ENCODE measurements around the gene GLG1.

The GLG1 gene

DNA sequence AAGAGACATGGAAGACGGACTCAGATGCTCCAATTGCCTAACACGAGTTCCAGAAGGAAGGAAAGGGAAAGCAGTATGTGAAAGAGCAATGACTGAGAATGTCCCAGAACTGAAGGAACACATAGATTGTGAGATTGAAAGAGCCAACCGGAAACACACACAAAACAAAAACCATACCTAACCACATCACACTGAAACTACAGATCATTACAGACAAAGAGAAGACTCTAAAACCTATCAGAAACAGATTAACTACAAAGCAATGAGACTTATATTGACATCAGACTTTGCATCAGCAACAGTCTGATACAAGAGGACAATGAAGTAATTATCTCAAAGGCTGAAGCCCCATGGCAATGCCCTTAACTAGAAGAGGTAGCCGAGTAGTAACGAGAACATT, 140.0 kb downstream of the GLG1 start:
- no peaks in the 10 kb centered on the region for H3K27me3 ChIP-seq (replicated peaks; ENCODE audit: control insufficient read depth, insufficient read depth, low read length, poor library complexity, severe bottlenecking)
- H3K36me3 ChIP-seq (ENCODE audit: control insufficient read depth, insufficient read depth, low read length) = peaks cover 92% of the 10 kb centered on the region
- no peak for DNase-seq
- no peak overlapping the region for H3K4me3 ChIP-seq (ENCODE audit: insufficient read depth, low read depth, low read length, poor library complexity, severe bottlenecking)
- no peaks in the 10 kb centered on the region for H3K4me1 ChIP-seq (ENCODE audit: control insufficient read depth, insufficient read depth, low read length, poor library complexity, severe bottlenecking)
- H3K9me3 ChIP-seq (ENCODE audit: control insufficient read depth, low read length) = no peaks in the 10 kb centered on the region
- H3K27ac ChIP-seq (ENCODE audit: insufficient read depth, low read length, poor library complexity, severe bottlenecking) = no peak overlapping the region

DNA sequence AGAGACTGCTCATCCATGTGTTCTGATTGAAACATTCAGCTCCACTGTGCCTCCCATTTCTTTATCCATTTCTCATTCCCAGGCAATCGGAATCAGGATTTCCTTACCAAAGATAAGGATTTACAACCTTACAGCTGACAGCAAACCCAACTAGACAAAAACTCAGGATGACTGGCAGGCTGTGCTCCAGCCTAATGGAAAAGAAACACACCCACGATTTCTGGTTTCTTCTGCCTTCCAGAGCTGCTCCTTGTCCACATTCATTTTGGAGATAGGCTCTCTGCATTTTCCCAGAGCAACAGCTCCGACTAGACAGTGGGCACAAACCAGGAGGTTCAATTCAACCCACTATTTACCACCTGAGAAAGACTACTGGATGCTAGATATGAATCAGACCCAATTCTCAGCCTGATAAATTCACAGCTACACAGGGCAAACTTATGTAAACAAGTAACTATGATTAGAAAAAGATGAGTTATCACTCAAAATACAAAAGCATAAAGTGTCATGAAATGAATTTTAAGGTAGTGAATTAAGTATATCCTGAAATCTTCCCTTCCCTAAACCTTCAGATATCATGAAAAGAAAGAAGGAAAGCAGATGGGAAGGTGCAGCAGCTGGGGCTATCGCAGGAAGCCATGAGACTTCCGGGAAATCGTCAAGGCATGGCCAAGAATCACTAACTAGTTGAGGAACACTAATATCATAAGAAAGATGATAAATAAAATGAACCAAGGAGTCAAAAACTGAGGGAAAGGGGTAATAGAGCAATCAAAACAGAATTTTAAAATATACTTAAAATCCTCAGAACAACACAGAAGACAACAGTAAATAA, 140.8 kb downstream of the GLG1 start:
- Histone ChIP-seq H3K27me3 (replicated peaks; ENCODE audit: control insufficient read depth, insufficient read depth, low read length, poor library complexity, severe bottlenecking) (no peaks in the 10 kb centered on the region), H3K36me3 (ENCODE audit: control insufficient read depth, insufficient read depth, low read length) (peaks cover 89% of the 10 kb centered on the region), H3K4me3 (ENCODE audit: insufficient read depth, low read depth, low read length, poor library complexity, severe bottlenecking) (no peak overlapping the region), H3K9me3 (ENCODE audit: control insufficient read depth, low read length) (no peaks in the 10 kb centered on the region), H3K27ac (ENCODE audit: insufficient read depth, low read length, poor library complexity, severe bottlenecking) (no peak overlapping the region), H3K4me1 (ENCODE audit: control insufficient read depth, insufficient read depth, low read length, poor library complexity, severe bottlenecking) (no peaks in the 10 kb centered on the region)
- DNase-seq = no peak

DNA sequence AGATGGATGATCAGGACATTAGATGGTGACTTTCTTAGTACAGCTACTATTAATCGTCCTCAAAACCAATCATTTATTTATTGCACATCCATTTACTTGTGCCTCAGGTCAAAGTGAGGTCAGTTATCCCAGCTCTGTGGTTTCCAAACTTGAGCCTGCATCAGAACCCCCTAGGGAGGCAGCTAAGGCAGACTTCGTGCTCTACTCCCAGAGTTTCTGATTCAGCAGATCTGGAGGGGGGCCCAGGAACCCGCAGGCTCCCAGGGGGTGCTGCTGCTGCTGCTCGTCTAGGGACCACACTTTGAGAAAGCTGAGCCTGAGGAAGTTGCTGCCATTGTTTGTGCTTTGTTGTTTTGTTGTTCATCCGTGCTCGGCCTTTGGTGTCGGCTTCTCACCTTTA, 141.6 kb downstream of the GLG1 start:
- H3K36me3 ChIP-seq (ENCODE audit: control insufficient read depth, insufficient read depth, low read length) = peaks cover 89% of the 10 kb centered on the region

DNA sequence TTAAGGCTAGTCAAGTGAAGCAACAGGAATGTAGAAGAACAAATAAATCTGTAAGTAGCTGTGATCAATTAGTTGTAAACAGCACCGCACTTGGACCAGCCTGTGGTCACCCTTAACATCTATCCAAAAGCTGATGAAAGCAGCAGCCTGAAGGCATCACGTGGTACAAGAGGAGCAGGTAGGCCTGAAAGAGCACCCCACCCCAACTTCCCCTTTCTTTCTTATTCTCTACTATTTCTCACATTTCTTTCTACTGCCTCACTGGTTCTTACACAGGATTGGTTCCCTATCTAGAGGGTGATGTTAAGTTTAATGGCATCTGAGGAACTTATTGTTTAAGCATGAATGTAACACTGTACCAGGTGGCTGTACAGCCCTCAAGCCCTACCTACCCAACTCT, 143.0 kb downstream of the GLG1 start:
- H3K4me1 ChIP-seq (ENCODE audit: control insufficient read depth, insufficient read depth, low read length, poor library complexity, severe bottlenecking) = no peaks in the 10 kb centered on the region
- H3K36me3 ChIP-seq (ENCODE audit: control insufficient read depth, insufficient read depth, low read length) = peaks cover 87% of the 10 kb centered on the region
- no peak overlapping the region for H3K27ac ChIP-seq (ENCODE audit: insufficient read depth, low read length, poor library complexity, severe bottlenecking)
- no peak for DNase-seq
- H3K27me3 ChIP-seq (replicated peaks; ENCODE audit: control insufficient read depth, insufficient read depth, low read length, poor library complexity, severe bottlenecking) = no peaks in the 10 kb centered on the region
- H3K4me3 ChIP-seq (ENCODE audit: insufficient read depth, low read depth, low read length, poor library complexity, severe bottlenecking) = no peak overlapping the region
- no peaks in the 10 kb centered on the region for H3K9me3 ChIP-seq (ENCODE audit: control insufficient read depth, low read length)

More for the DNA sequence above, 141.6 kb downstream of the GLG1 start:
- Histone ChIP-seq H3K27ac (ENCODE audit: insufficient read depth, low read length, poor library complexity, severe bottlenecking) (no peak overlapping the region), H3K27me3 (replicated peaks; ENCODE audit: control insufficient read depth, insufficient read depth, low read length, poor library complexity, severe bottlenecking) (no peaks in the 10 kb centered on the region), H3K4me1 (ENCODE audit: control insufficient read depth, insufficient read depth, low read length, poor library complexity, severe bottlenecking) (no peaks in the 10 kb centered on the region), H3K4me3 (ENCODE audit: insufficient read depth, low read depth, low read length, poor library complexity, severe bottlenecking) (no peak overlapping the region), H3K9me3 (ENCODE audit: control insufficient read depth, low read length) (no peaks in the 10 kb centered on the region)
- DNase-seq = no peak

DNA sequence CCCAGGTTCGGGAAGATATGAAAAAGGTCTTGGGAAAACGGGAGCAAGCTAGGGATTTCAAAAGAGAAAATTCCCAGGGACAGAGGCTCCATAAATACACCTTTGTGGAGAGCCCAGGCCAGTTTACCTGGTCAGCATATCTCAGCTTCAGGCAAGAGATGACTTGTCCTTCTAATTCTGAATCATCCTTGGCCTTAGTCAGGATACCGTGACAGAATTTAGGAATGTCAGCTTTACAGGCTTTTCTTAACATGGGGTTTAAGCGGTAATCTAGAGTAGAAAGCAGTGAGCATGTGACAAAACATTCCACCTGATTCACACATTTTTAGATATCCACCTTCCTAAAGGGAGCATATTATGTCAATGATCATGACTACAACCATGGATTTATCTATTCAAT, 144.6 kb downstream of the GLG1 start:
- no peaks in the 10 kb centered on the region for H3K4me1 ChIP-seq (ENCODE audit: control insufficient read depth, insufficient read depth, low read length, poor library complexity, severe bottlenecking)
- H3K4me3 ChIP-seq (ENCODE audit: insufficient read depth, low read depth, low read length, poor library complexity, severe bottlenecking) = no peak overlapping the region
- H3K36me3 ChIP-seq (ENCODE audit: control insufficient read depth, insufficient read depth, low read length) = peaks cover 90% of the 10 kb centered on the region
- H3K9me3 ChIP-seq (ENCODE audit: control insufficient read depth, low read length) = no peaks in the 10 kb centered on the region
- H3K27ac ChIP-seq (ENCODE audit: insufficient read depth, low read length, poor library complexity, severe bottlenecking) = no peak overlapping the region
- H3K27me3 ChIP-seq (replicated peaks; ENCODE audit: control insufficient read depth, insufficient read depth, low read length, poor library complexity, severe bottlenecking) = no peaks in the 10 kb centered on the region
- DNase-seq = no peak

DNA sequence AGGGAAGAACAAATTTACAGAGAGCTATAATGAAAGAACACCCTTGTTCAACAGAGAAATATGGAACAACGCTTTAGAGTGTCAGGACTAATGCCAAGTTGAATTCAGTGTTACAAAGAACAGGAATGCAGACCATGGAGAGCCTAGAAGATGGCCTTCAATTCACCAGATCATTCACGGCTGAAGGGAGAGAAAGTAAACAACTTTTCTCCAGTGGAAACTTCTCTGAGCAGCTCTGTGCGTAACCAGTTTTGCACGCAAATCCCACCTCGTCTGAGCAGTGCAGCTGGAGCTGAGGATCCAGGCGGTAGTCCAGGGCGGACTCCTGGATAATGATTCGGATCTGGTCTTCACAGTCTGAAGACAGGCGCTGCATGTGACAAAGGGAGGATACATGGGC, 145.1 kb downstream of the GLG1 start:
- Histone ChIP-seq H3K4me1 (ENCODE audit: control insufficient read depth, insufficient read depth, low read length, poor library complexity, severe bottlenecking) (no peaks in the 10 kb centered on the region), H3K4me3 (ENCODE audit: insufficient read depth, low read depth, low read length, poor library complexity, severe bottlenecking) (no peak overlapping the region), H3K27ac (ENCODE audit: insufficient read depth, low read length, poor library complexity, severe bottlenecking) (no peak overlapping the region), H3K27me3 (replicated peaks; ENCODE audit: control insufficient read depth, insufficient read depth, low read length, poor library complexity, severe bottlenecking) (no peaks in the 10 kb centered on the region), H3K9me3 (ENCODE audit: control insufficient read depth, low read length) (no peaks in the 10 kb centered on the region), H3K36me3 (ENCODE audit: control insufficient read depth, insufficient read depth, low read length) (peaks cover 89% of the 10 kb centered on the region)
- no peak for DNase-seq

DNA sequence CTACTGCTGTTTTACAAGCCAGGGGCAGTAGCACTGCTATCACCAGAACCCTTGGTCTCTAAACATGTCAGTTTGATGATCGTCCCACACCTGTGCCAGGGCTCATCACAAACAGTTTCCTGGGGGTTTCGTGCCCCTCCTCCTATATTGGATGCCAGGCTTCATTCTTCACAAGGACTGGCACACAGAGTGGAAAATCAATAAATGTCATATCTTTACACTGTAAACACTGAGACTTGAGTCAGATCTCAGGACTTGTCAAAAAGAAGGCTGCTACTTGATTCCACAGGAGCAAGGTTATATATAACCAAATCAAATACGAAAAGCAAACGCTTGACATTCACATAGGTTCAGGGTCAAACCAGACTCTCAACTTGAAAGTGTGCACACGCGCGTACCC, 146.4 kb downstream of the GLG1 start:
- H3K4me3 ChIP-seq (ENCODE audit: insufficient read depth, low read depth, low read length, poor library complexity, severe bottlenecking) = no peak overlapping the region
- no peak for DNase-seq
- no peaks in the 10 kb centered on the region for H3K27me3 ChIP-seq (replicated peaks; ENCODE audit: control insufficient read depth, insufficient read depth, low read length, poor library complexity, severe bottlenecking)
- H3K4me1 ChIP-seq (ENCODE audit: control insufficient read depth, insufficient read depth, low read length, poor library complexity, severe bottlenecking) = no peaks in the 10 kb centered on the region
- peaks cover 89% of the 10 kb centered on the region for H3K36me3 ChIP-seq (ENCODE audit: control insufficient read depth, insufficient read depth, low read length)
- no peak overlapping the region for H3K27ac ChIP-seq (ENCODE audit: insufficient read depth, low read length, poor library complexity, severe bottlenecking)
- H3K9me3 ChIP-seq (ENCODE audit: control insufficient read depth, low read length) = no peaks in the 10 kb centered on the region

DNA sequence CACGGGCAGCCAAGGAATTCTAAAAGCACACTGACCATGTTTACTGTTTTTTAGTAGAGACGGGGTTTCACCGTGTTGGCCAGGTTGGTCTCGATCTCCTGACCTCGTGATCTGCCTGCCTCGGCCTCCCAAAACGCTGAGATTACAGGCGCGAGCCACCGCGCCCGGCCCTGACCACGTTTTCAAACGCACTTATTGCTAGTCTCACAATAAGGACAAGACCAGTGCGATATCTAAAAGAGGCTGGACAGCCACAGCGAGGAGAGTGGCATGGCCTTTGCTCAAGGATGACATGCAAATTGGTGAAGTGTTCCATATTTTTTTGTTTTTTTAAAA, 150.7 kb downstream of the GLG1 start:
- Histone ChIP-seq H3K4me1 (ENCODE audit: control insufficient read depth, insufficient read depth, low read length, poor library complexity, severe bottlenecking) (no peaks in the 10 kb centered on the region), H3K27ac (ENCODE audit: insufficient read depth, low read length, poor library complexity, severe bottlenecking) (no peak overlapping the region), H3K9me3 (ENCODE audit: control insufficient read depth, low read length) (no peaks in the 10 kb centered on the region), H3K4me3 (ENCODE audit: insufficient read depth, low read depth, low read length, poor library complexity, severe bottlenecking) (no peak overlapping the region), H3K36me3 (ENCODE audit: control insufficient read depth, insufficient read depth, low read length) (peaks cover 79% of the 10 kb centered on the region), H3K27me3 (replicated peaks; ENCODE audit: control insufficient read depth, insufficient read depth, low read length, poor library complexity, severe bottlenecking) (no peaks in the 10 kb centered on the region)
- DNase-seq = no peak

DNA sequence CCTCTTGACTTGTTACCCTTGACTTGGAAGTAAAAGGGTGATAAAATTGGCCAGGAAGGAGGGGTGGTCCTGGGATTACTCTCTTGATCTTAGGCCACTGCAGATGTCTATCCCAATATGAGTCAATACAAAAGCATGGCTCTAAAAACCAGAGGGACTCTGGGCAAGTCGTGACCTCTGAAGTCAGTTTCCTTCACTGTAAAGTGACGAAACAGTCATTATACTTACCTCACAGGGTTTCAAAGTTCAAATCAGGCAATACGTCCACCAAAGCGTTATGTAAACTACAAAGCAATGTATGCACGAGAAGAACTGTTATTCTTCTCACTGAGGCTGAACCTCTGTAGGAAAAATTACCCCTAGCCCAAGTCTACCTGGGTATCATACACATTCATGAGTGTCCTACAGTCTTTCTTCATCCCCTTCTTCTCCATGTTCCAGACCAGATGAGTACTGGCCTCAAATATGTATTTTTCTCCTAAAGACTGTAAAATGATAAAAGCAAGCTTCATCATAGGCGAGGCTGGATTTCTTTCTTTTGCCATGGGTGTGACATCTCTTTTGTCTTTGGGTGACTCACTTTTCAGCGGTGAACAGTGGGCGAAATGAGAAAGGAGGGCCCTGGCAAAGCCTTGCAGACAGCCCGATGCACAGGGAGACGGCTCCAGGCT, 151.2 kb downstream of the GLG1 start:
- H3K36me3 ChIP-seq (ENCODE audit: control insufficient read depth, insufficient read depth, low read length) = peaks cover 80% of the 10 kb centered on the region

DNA sequence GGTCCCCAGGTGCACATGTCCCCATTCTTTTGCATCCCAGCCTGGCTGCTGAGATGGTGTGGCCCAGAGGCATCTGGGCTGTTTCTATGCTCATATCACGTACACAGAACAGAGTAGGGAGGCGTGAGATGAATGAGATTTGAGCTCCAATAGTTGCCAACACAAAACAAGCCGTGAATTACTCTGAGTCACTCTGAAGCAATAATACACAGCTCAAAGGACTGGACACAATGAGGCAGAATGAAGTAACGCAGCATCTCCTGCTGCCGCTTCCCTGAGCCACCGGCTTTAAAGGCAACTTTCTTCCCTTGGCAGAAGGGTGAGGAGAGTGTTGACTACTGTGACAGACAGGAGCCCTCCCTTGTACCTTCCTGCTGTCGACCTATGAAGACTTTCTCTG, 151.7 kb downstream of the GLG1 start:
- Histone ChIP-seq H3K4me1 (ENCODE audit: control insufficient read depth, insufficient read depth, low read length, poor library complexity, severe bottlenecking) (no peaks in the 10 kb centered on the region), H3K9me3 (ENCODE audit: control insufficient read depth, low read length) (no peaks in the 10 kb centered on the region), H3K36me3 (ENCODE audit: control insufficient read depth, insufficient read depth, low read length) (peaks cover 77% of the 10 kb centered on the region), H3K27ac (ENCODE audit: insufficient read depth, low read length, poor library complexity, severe bottlenecking) (no peak overlapping the region), H3K27me3 (replicated peaks; ENCODE audit: control insufficient read depth, insufficient read depth, low read length, poor library complexity, severe bottlenecking) (no peaks in the 10 kb centered on the region), H3K4me3 (ENCODE audit: insufficient read depth, low read depth, low read length, poor library complexity, severe bottlenecking) (no peak overlapping the region)
- DNase-seq = no peak

More for the DNA sequence above, 151.2 kb downstream of the GLG1 start:
- DNase-seq = no peak
- H3K27me3 ChIP-seq (replicated peaks; ENCODE audit: control insufficient read depth, insufficient read depth, low read length, poor library complexity, severe bottlenecking) = no peaks in the 10 kb centered on the region
- H3K4me3 ChIP-seq (ENCODE audit: insufficient read depth, low read depth, low read length, poor library complexity, severe bottlenecking) = no peak overlapping the region
- H3K4me1 ChIP-seq (ENCODE audit: control insufficient read depth, insufficient read depth, low read length, poor library complexity, severe bottlenecking) = no peaks in the 10 kb centered on the region
- H3K9me3 ChIP-seq (ENCODE audit: control insufficient read depth, low read length) = no peaks in the 10 kb centered on the region
- no peak overlapping the region for H3K27ac ChIP-seq (ENCODE audit: insufficient read depth, low read length, poor library complexity, severe bottlenecking)

All from effector memory CD4-positive, alpha-beta T cell (primary cell).